Left lung (tissue), 10 donors: ENCODE data around the gene HOXC9. TPM values are rescaled to one million over a fixed set of nuclear protein-coding genes. Genes with fewer than 3 reads are reported as not detected.

Source experiments
- ATAC-seq: fragments of 200-7000 bp; cut with Tn5 transposase; one replicate; pipeline ENCODE4 v1.9.1; 2020; ENCODE audit warnings: moderate library complexity
- DNase-seq, 4 donors: peaks; one replicate each; pipeline ENCODE4 v3.0.0-alpha.2; 2013 to 2020
- H3K27ac ChIP-seq, 2 donors: fragments of 200-600 bp; sonication (generic) in 1 of 2; one replicate each; pipeline versions ENCODE4 v1.5.0 to v1.8.0; 2020 to 2021
- H3K27me3 ChIP-seq, 2 donors: fragments of 200-600 bp; sonication (generic) in 1 of 2; one replicate each; pipeline versions ENCODE4 v1.5.0 to v1.8.0; 2020 to 2021
- H3K36me3 ChIP-seq, 2 donors: fragments of 200-600 bp; sonication (generic) in 1 of 2; one replicate each; pipeline versions ENCODE4 v1.5.0 to v1.8.0; 2020 to 2021
- H3K4me1 ChIP-seq, 2 donors: fragments of 200-600 bp; one replicate each; pipeline ENCODE4 v1.8.0; 2021
- H3K4me3 ChIP-seq, 2 donors: fragments of 200-600 bp; sonication (generic) in 1 of 2; one replicate each; pipeline versions ENCODE4 v1.5.0 to v1.8.0; 2020 to 2021; ENCODE audit warnings: mild to moderate bottlenecking in 1 of 2
- H3K9me3 ChIP-seq, 2 donors: fragments of 200-600 bp; sonication (generic) in 1 of 2; one replicate each; pipeline versions ENCODE4 v1.5.0 to v1.8.0; 2020 to 2021
- CTCF ChIP-seq, 2 donors: fragments of 200-600 bp; sonication (generic) in 1 of 2; IDR thresholded peaks; one replicate each; pipeline versions ENCODE4 v1.5.0 to v1.8.0; 2021; ENCODE audit warnings: antibody characterized with exemption in 2 of 2
- intact Hi-C, 2 donors: fragments of 100-400 bp; cut with DNase I; formaldehyde crosslinking; loops; one replicate each; pipeline versions ENCODE4 v1.11.2 to v1.14.2; 2022
- polyA plus RNA-seq, 6 donors: library from polyadenylated mRNA; unstranded; fragments of 120-200 nt; gene quantifications; one replicate each; pipeline ENCODE4 v1.2.1, GENCODE V29; 2013; ENCODE audit not compliant: insufficient read length in 6 of 6
- total RNA-seq, 2 donors: library from RNA; stranded (reverse); fragmentation: NEBNext Ultra II Directional; extraction: Animal tissue kit (Norgen Biotek cat#: 25700); gene quantifications; one replicate each; pipeline ENCODE4 v1.2.1, GENCODE V29; 2021
- donor health status: DM: no; HTN: yes; CAD: no.
- donor health status: DM: no; HTN: no; CAD: no.

HOXC9 gene
- total and polyA plus RNA-seq, 8 donors, result 0.30 to 0.91 (median 0.58) TPM; not detected in 1

- Histone ChIP-seq H3K4me3 (no peak overlapping the region), H3K36me3 (no peaks in the 10 kb centered on the region), H3K9me3 (no peaks in the 10 kb centered on the region), H3K4me1 (no peaks in the 10 kb centered on the region), H3K27me3 (peaks cover 91 to 100% of the 10 kb centered on the region in 2 donors), H3K27ac (no peak overlapping the region)
- DNase-seq (no peak), ATAC-seq (no peak)
- no peak for TF ChIP-seq CTCF (IDR thresholded peaks at IDR 0.05)
- intact Hi-C loops, result no loop called here
These were observed 24.2 kb downstream of the HOXC9 start for GRCh38 chr12:54024127-54024526.

GRCh38 chr12:54024581-54025305 lies 24.8 kb downstream of the HOXC9 start:
- no peaks in the 10 kb centered on the region for H3K4me1 ChIP-seq
- no peaks in the 10 kb centered on the region for H3K36me3 ChIP-seq
- intact Hi-C loops, result no loop called here
- no peak overlapping the region for H3K27ac ChIP-seq
- TF ChIP-seq CTCF (IDR thresholded peaks at IDR 0.05), result no peak
- ATAC-seq (no peak), DNase-seq (no peak)
- H3K27me3 ChIP-seq, result peaks cover 89 to 100% of the 10 kb centered on the region in 2 donors
- no peak overlapping the region for H3K4me3 ChIP-seq
- no peaks in the 10 kb centered on the region for H3K9me3 ChIP-seq

GRCh38 chr12:54025499-54026405 lies 25.8 kb downstream of the HOXC9 start:
- Histone ChIP-seq H3K27ac (no peak overlapping the region), H3K9me3 (no peaks in the 10 kb centered on the region)

GRCh38 chr12:54026640-54027441 lies 26.9 kb downstream of the HOXC9 start:
- H3K27me3 ChIP-seq, result peaks cover 92 to 100% of the 10 kb centered on the region in 2 donors
- H3K4me1 ChIP-seq, result peaks cover 0 to 6% of the 10 kb centered on the region in 2 donors
- intact Hi-C loops, result no loop called here
- ATAC-seq (no peak), DNase-seq (no peak)
- no peak overlapping the region for H3K27ac ChIP-seq
- no peak for TF ChIP-seq CTCF (IDR thresholded peaks at IDR 0.05)
- no peaks in the 10 kb centered on the region for H3K9me3 ChIP-seq
- H3K4me3 ChIP-seq, result no peak overlapping the region
- no peaks in the 10 kb centered on the region for H3K36me3 ChIP-seq

More at GRCh38 chr12:54025499-54026405, 25.8 kb downstream of the HOXC9 start:
- peaks cover 0 to under 1% of the 10 kb centered on the region in 2 donors for H3K4me1 ChIP-seq
- no peak for ATAC-seq
- H3K27me3 ChIP-seq, result peaks cover 92 to 100% of the 10 kb centered on the region in 2 donors
- DNase-seq, result no peak
- intact Hi-C loops, result no loop called here
- no peak overlapping the region for H3K4me3 ChIP-seq
- TF ChIP-seq CTCF (IDR thresholded peaks at IDR 0.05), result no peak
- H3K36me3 ChIP-seq, result no peaks in the 10 kb centered on the region
